ENCODE measurements around the gene SRL. TPM values are rescaled to one million over a fixed set of nuclear protein-coding genes. Genes with fewer than 3 reads are reported as not detected.

The SRL gene
- total RNA-seq, 1 experiment from 2014 or later: not detected

DNA sequence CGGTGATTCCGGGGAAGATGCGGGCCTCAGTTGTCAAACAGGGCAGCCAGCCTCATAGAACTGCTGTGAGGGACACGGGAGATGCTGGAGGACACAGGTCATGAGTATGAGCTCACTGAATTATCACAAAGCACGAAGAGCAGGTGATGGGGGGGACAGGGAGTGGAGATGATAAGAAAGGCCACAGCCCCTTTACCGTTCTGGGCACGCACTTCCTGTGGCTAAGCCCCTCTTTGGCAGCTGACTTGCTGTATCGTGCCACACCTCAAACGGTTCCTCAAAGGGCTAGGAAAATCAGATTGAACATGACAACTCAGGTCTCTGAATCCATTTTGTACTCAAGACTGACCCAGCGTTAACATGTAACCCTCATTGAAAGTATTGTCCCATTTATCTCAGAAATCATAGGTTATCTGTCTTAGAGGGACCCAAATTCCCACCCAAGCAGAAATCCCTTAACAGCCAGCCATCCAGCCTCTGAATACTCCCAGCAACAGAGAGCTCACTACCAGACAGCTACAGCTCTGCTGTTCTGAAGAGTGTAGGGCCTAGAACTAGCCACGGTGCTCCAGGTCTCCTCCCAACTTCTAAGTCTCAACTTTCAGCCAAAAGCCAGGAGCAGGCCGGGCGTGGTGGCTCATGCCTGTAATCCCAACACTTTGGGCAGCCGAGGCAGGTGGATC lies 5.0 kb upstream of the SRL start:
- DNase-seq: no peak
- Histone ChIP-seq H3K36me3 (replicated peaks; ENCODE audit: control insufficient read depth, insufficient read depth, low read length) (no peaks in the 10 kb centered on the region), H3K4me3 (ENCODE audit: insufficient read depth, low read depth, low read length) (no peak overlapping the region), H3K27me3 (ENCODE audit: control insufficient read depth, insufficient read depth, low read length) (no peaks in the 10 kb centered on the region)

DNA sequence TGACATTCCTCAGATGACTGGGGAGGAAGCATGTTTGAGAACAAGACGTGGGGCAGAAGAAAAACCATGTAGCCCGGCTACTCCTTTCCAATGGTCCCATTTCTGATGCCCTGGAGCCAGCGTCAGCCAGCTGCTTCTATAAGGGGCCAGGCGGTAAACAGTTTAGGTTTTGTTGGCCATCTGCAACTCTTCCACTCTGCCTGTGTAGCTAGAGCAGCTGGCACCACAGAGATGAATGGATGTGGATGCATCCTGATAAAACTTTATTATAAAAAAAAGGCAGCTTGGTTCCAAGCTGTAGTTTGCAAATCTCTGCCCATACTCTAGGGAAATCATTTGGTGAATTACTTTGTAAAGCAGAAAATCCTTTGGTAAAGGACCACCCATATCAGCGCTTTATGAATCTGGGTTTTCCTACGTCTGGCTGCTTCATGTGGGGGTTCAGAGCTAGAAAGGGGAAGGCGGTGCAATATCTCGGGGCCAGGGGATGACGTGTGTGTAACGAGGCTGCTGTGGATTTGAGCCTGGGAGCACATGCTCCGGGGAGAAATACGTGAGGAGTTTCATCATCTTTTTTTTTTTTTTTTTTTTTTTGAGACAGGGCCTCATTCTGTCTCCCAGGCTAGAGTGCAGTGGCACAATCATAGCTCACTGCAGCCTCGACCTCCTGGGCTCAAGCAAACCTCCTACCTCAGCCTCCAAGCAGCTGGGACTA lies 3.4 kb upstream of the SRL start:
- Histone ChIP-seq H3K27me3 (ENCODE audit: control insufficient read depth, insufficient read depth, low read length) (no peaks in the 10 kb centered on the region; the same call in 1 of the 2 replicates), H3K36me3 (replicated peaks; ENCODE audit: control insufficient read depth, insufficient read depth, low read length) (no peaks in the 10 kb centered on the region), H3K4me3 (ENCODE audit: insufficient read depth, low read depth, low read length) (no peak overlapping the region)
- peak; percentile 34 for DNase-seq

DNA sequence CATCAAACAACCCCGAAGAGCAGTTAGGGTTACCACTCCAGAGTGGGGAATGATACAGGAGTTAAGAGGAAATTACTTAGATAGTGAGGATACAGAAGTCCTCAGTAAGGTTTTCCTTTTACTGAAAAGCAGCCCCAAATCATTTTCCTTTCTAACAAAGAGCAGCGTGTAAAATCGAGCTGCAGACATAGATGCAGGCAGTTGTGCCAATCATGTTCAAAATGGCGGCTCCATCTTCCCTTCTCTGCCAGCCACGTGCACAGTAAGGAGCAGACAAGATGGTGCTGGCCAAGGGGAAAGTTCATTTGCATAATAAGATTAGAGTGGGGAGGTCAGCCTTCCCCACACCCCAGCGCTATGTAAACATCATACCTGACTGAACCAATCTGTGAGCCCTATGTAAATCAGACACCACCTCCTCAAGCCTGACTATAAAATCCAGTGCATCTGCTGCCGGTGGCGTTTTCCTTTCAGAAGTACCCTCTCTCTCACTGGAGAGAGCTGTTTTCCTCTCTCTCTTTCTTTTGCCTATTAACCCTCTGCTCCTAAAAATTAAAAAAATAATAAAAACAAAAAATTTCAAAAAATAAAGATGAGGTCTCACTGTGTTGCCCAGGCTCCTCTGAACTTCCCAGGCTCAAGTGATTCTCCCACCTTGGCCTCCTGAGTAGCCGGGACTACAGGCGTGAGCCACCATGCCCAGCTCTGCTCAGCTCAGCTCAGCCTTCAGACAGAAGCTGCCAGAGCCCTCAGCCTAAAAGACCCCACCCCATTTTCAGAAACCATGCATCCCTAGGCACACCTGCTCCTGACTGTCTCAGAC lies 2.6 kb upstream of the SRL start:
- no peak overlapping the region for H3K4me3 ChIP-seq (ENCODE audit: insufficient read depth, low read depth, low read length)
- no peaks in the 10 kb centered on the region for H3K36me3 ChIP-seq (replicated peaks; ENCODE audit: control insufficient read depth, insufficient read depth, low read length)
- no peaks in the 10 kb centered on the region; the same call in 1 of the 2 replicates for H3K27me3 ChIP-seq (ENCODE audit: control insufficient read depth, insufficient read depth, low read length)
- DNase-seq: peak; percentile 52

DNA sequence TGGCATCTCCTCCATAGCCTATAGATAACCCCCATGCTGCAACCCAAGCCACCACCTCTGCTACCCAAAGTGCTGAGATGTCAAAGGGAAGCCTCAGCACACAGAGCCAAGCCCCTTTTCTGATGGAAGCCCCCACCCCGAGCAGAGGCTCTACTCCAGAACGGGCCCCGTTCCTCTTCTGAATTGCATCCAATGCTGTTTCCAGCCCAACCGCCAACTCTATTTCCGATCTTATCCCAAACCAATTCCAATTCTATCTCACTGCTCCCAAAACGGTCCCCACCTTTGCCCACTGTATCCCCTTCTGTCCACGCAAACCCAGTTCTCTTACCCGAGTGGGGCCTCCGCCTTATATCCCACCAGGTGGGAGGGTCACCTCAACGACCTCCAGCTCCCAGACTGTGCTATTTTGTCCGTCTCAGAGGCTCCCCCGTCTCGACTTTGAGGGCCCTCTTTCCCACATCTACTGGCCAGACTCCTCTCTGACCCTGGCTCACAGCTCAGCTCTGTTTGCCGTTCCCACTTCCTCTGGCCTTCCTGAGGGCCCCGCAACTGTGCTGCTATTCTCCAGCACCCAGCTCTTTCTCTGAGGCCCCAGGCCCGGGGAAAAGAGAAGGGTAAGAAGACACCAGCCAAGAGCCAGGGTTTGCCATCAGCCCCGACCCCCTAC lies 487 bp downstream of the SRL start:
- Histone ChIP-seq H3K4me3 (ENCODE audit: insufficient read depth, low read depth, low read length) (no peak overlapping the region), H3K27me3 (ENCODE audit: control insufficient read depth, insufficient read depth, low read length) (no peaks in the 10 kb centered on the region; the same call in 1 of the 2 replicates), H3K36me3 (replicated peaks; ENCODE audit: control insufficient read depth, insufficient read depth, low read length) (no peaks in the 10 kb centered on the region)
- no peak for DNase-seq

DNA sequence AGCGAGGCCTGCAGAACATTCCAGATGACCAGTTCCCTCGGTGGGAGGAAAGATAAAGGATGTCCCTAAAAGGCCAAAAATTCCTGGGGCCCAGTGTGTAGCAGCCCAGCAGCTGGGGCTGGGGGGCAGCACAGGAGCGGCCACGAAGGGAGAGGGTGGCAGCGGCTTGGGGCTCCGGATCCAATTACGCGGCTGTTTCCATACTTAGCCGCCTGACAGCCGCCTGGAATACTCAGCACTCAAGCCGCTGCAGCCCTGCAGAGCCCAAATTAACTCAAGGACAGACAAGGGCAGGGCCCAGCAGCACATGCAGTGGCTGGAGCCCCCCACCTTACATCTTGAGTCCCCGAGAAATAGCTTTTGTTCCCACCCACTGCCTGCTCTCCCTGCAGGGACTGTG lies 1.3 kb downstream of the SRL start:
- peak; percentile 58 for DNase-seq
- no peaks in the 10 kb centered on the region for H3K36me3 ChIP-seq (replicated peaks; ENCODE audit: control insufficient read depth, insufficient read depth, low read length)
- no peak overlapping the region for H3K4me3 ChIP-seq (ENCODE audit: insufficient read depth, low read depth, low read length)
- H3K27me3 ChIP-seq (ENCODE audit: control insufficient read depth, insufficient read depth, low read length): no peaks in the 10 kb centered on the region; the same call in 1 of the 2 replicates

DNA sequence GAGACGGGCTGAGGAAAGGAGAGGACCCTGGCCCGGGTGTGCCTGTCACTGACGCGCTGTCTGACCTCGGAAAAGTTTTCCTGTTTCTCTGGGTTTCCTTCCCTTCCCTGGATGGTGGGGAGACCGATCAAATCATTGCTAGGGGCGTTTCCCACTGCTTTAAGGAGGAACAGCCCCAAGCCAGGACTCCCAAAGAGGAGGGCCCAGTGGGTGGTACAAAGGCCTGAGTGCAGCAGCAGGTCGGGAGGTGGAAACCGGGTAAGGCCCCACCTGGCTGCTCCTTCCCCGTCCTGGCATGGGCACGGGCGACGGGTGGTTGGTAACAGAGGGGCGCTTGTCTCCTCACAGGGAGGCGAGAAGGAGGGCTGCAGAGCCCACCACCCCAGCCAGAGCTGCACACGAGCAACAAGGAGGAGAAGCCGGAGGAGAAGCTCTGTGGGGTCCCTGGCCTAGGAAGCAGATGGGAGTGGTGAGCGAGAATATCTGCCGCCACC lies 2.2 kb downstream of the SRL start:
- Histone ChIP-seq H3K4me3 (ENCODE audit: insufficient read depth, low read depth, low read length) (no peak overlapping the region), H3K36me3 (replicated peaks; ENCODE audit: control insufficient read depth, insufficient read depth, low read length) (no peaks in the 10 kb centered on the region), H3K27me3 (ENCODE audit: control insufficient read depth, insufficient read depth, low read length) (no peaks in the 10 kb centered on the region; the same call in 1 of the 2 replicates)
- peak; percentile 41 for DNase-seq

DNA sequence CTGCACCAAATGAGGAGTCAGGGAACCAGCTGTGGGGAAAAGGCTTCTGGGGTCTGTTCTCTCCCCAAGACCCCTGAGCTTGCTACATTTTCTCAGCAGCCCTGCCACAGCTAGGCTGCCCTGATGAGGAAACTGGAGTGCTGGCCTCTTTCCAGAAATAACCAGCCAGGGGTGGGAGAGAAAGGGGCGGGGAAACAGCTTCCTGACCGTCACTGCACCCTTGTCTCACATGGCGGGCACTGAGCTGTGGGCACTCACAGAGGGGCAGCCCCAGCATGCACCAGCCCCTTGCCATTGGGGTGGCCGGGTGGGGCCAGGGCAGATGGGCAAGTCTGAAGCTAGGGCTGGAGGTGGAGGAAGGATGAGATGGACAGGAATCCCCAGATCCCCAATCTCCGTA lies 2.9 kb downstream of the SRL start:
- Histone ChIP-seq H3K4me3 (ENCODE audit: insufficient read depth, low read depth, low read length) (no peak overlapping the region), H3K27me3 (ENCODE audit: control insufficient read depth, insufficient read depth, low read length) (no peaks in the 10 kb centered on the region; the same call in 1 of the 2 replicates), H3K36me3 (replicated peaks; ENCODE audit: control insufficient read depth, insufficient read depth, low read length) (no peaks in the 10 kb centered on the region)
- peak; percentile 22 for DNase-seq

DNA sequence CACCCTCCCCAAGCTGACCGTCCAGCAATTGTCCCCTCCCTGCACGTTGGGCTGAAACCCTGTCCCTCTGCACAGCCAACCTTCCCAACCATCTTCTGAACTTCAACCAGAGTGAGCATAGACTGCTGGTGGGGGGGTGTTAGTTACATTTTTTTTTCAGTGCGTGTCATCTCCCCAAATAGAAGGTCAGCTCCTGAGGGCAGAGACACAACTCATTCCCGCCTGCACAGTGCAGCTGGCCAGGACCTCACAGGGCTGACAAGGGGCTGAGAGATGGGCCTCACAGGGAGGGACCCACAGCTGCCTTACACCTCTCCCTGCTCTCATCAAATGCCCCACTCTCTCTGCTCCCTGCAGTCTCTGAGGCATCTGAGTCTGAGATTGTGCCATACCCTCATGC lies 8.4 kb downstream of the SRL start:
- Histone ChIP-seq H3K27me3 (ENCODE audit: control insufficient read depth, insufficient read depth, low read length) (no peaks in the 10 kb centered on the region), H3K36me3 (replicated peaks; ENCODE audit: control insufficient read depth, insufficient read depth, low read length) (no peaks in the 10 kb centered on the region), H3K4me3 (ENCODE audit: insufficient read depth, low read depth, low read length) (no peak overlapping the region)
- peak; percentile 11 for DNase-seq

DNA sequence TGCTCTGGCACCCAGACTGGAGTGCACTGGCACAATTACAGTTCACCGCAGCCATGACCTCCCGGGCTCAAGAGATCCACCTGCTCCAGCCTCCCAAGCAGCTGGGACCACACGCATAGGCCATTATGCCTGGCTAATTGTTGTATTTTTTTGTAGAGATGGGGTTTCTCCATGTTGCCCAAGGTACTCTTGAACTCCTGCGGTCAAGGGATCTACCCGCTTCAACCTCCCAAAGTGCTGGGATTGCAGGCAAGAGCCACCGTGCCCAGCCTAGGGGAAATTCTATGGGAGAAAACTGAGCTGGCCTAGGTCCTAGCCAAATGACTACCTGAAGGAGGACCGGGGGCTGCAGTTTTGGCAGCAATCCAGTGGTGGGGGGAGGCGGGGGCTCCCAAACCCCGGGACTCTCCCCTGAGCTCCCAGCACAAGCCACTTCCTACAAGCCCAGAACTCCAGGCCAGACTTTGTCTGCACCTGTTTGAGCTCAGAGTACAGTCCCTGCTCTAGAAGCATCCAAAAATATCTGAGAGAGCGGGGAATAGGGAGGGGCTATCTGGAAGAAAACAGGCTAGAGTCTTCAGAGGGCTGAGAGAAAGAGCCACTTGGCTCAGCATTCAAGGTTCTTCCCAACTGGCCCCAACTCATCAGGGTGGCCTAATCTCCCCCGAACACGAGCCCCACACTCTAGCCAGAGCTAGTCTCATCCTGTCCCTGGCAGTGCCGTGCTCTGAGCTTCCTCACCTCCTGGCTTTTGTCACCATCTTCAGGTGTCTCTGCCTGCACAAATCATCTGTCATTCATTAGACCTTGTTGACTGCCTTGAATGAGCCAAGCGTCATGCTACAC lies 9.1 kb downstream of the SRL start:
- peak; percentile 31 for DNase-seq
- Histone ChIP-seq H3K36me3 (replicated peaks; ENCODE audit: control insufficient read depth, insufficient read depth, low read length) (no peaks in the 10 kb centered on the region), H3K4me3 (ENCODE audit: insufficient read depth, low read depth, low read length) (no peak overlapping the region), H3K27me3 (ENCODE audit: control insufficient read depth, insufficient read depth, low read length) (no peaks in the 10 kb centered on the region)

DNA sequence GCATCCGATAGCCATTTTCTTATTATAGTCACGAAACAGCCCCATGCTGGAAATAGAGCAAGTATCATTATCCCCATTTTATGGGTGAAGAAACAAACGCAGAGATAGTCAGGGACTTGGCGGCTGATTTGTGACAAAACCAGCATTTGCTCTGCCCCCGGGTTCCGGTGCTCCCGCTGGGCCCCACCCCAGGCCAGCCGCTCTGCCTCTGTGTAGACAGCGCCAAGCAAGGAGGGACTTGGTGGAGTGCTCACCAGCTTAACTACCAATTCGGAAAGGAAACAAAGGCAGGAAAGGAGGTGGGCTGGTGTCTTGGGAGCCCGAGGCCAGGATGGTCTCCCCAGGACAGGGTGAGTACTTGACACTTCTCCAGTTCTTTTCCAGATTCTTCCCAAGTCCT lies 10.0 kb downstream of the SRL start:
- Histone ChIP-seq H3K27me3 (ENCODE audit: control insufficient read depth, insufficient read depth, low read length) (no peaks in the 10 kb centered on the region), H3K36me3 (replicated peaks; ENCODE audit: control insufficient read depth, insufficient read depth, low read length) (no peaks in the 10 kb centered on the region), H3K4me3 (ENCODE audit: insufficient read depth, low read depth, low read length) (no peak overlapping the region)
- peak; percentile 39 for DNase-seq

DNA sequence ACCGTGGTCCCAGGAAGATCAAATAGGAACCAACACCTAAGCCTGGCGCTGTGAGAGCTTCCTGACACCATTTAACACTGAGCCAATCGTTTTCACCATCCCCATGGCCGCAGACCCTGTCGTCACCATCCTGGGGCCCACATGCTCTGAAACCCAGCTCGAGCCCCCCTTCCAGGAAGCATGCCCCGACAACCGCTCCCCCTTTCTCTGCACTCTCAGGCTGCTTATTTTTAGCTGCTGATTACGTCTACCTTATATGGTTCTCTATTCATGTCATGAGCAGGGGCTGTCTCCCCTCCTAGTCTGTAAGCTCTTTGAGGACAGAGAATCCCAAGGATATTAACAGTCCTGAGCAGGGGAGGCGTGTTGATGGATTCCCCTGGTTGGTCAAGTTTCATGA lies 10.5 kb downstream of the SRL start:
- no peaks in the 10 kb centered on the region for H3K36me3 ChIP-seq (replicated peaks; ENCODE audit: control insufficient read depth, insufficient read depth, low read length)
- no peak overlapping the region for H3K4me3 ChIP-seq (ENCODE audit: insufficient read depth, low read depth, low read length)
- peak; percentile 19 for DNase-seq
- H3K27me3 ChIP-seq (ENCODE audit: control insufficient read depth, insufficient read depth, low read length): no peaks in the 10 kb centered on the region

DNA sequence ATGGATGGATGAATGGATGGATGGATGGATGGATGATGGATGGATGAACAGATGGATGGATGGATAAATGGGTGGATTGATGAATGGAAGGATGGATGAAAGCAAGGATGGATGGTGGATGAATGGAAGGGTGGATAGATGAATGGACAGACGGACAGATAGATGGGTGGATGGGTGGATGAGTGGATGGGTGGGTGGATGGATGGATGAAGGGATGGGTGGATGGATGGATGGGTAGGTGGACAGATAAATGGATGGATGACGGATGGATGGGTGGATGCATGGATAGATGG lies 14.9 kb downstream of the SRL start:
- no peaks in the 10 kb centered on the region for H3K36me3 ChIP-seq (replicated peaks; ENCODE audit: control insufficient read depth, insufficient read depth, low read length)
- DNase-seq: no peak
- H3K27me3 ChIP-seq (ENCODE audit: control insufficient read depth, insufficient read depth, low read length): no peaks in the 10 kb centered on the region
- no peak overlapping the region for H3K4me3 ChIP-seq (ENCODE audit: insufficient read depth, low read depth, low read length)

DNA sequence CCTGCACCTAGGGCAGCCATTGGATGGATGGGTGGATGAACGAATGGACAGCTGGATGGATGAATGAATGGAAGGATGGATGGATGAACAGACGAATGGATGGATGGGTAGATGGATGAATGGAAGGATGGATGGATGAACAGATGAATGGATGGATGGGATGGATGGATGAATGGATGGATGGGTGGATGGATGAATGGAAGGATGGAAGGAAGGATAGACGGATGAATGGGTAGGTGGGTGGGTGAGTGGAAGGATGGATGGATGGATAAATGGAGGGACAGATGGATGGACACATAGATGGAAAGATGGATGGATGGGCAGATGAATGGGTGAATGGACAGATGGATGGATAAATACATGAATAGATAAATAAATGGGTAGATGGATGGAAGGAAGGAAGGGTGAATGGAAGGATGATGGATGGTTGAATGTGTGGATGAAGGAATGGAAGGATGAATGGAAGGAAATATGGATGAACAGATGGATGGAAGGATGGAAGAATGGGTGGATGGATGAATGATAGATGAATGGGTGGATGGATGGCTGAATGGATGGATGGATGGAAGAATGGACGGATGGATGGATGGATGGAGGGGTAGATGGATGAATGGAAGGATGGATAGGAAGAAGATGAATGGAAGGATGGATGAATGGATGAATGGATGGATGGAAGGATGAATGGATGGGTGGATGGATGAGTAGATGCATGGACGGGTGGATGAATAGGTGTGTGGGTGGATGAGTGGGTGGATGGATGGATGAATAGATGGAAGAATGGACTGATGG lies 15.4 kb downstream of the SRL start:
- no peak for DNase-seq
- Histone ChIP-seq H3K27me3 (ENCODE audit: control insufficient read depth, insufficient read depth, low read length) (no peaks in the 10 kb centered on the region), H3K4me3 (ENCODE audit: insufficient read depth, low read depth, low read length) (no peak overlapping the region), H3K36me3 (replicated peaks; ENCODE audit: control insufficient read depth, insufficient read depth, low read length) (no peaks in the 10 kb centered on the region)
